Naive thymus-derived CD8-positive, alpha-beta T cell (primary cell): ENCODE measurements around the gene PRKACA. TPM values are rescaled to one million over a fixed set of nuclear protein-coding genes. Genes with fewer than 3 reads are reported as not detected.
"Not testable (repeated sequence)": the region's sequence is repeated elsewhere in the genome, so short reads cannot be mapped to it uniquely, and the experiment has no call there.

Source experiments
- ATAC-seq, 2 donors: fragments of 150-1000 bp; cut with Tn5 transposase in 1 of 2; sonication (Bioruptor Pico), chemical (Tn5 transposase) in 1 of 2; 1 replicate in 1 of 2; 2 replicates in 1 of 2; pipeline ENCODE4 v1.10.0; 2021; ENCODE audit warnings: mild to moderate bottlenecking in 2 of 2, moderate library complexity in 2 of 2
- POLR2A ChIA-PET: fragments of 350-600 bp; sonication (Branson Sonifier 250); formaldehyde crosslinking; loops from one replicate; lab custom pipeline; 2021; ENCODE audit warnings: antibody characterized with exemption; lab: Charles Lee
- DNase-seq, 10 donors: peaks; one replicate each; pipeline versions ENCODE4 v3.0.0 to v3.0.0-alpha.2; 2020 to 2022
- H3K27ac Mint-ChIP-seq, 10 donors: one replicate each; pipeline ENCODE4 v1.8.0; 2020 to 2022; ENCODE audit warnings: mild to moderate bottlenecking in 10 of 10, mixed read lengths in 10 of 10, moderate library complexity in 4 of 10, inconsistent platforms in 1 of 10
- H3K27me3 Mint-ChIP-seq, 5 donors: one replicate each; pipeline ENCODE4 v1.8.0; 2021 to 2022; ENCODE audit warnings: mixed read lengths in 5 of 5
- H3K36me3 Mint-ChIP-seq, 3 donors: one replicate each; pipeline ENCODE4 v1.8.0; 2020 to 2022; ENCODE audit warnings: mixed read lengths in 3 of 3, mild to moderate bottlenecking in 2 of 3, inconsistent platforms in 1 of 3
- H3K4me1 Mint-ChIP-seq, 4 donors: one replicate each; pipeline ENCODE4 v1.8.0; 2021 to 2022; ENCODE audit warnings: mixed read lengths in 4 of 4
- H3K4me3 Mint-ChIP-seq, 10 donors: one replicate each; pipeline ENCODE4 v1.8.0; 2020 to 2022; ENCODE audit warnings: mild to moderate bottlenecking in 10 of 10, mixed read lengths in 10 of 10, moderate library complexity in 6 of 10, inconsistent platforms in 1 of 10
- H3K9me3 Mint-ChIP-seq, 9 donors: one replicate each; pipeline ENCODE4 v1.8.0; 2020 to 2022; ENCODE audit warnings: mixed read lengths in 9 of 9, mild to moderate bottlenecking in 3 of 9, inconsistent platforms in 1 of 9, moderate library complexity in 1 of 9
- polyA plus RNA-seq, 3 donors: library from polyadenylated mRNA; unstranded; fragments of 300-500 nt; fragmentation: Illumina TruSeq; gene quantifications; one replicate each; pipeline ENCODE4 v1.2.3, GENCODE V29; 2021
- total RNA-seq, 8 experiments: library from RNA in 2 of 8; stranded (reverse) in 2 of 8; gene quantifications; one replicate each; pipeline ENCODE4 v1.2.3 and lab custom pipeline; 2021 to 2026

PRKACA gene
- total and polyA plus RNA-seq, 5 experiments from 2014 or later: 1.1 to 56.8 (median 1.8) TPM

GRCh38 chr19:14058182-14059092 is 59.1 kb downstream of the PRKACA start:
- H3K27me3 Mint-ChIP-seq: peaks cover 18 to 43% (median 24%) of the 10 kb centered on the region in 5 donors
- DNase-seq (no peak), ATAC-seq (peak in 1 of 2 donors; percentile 62)
- POLR2A ChIA-PET: interaction anchor here (0.5 to 1.5 kb wide), 4 partner anchors 11 to 88 kb away, joined by 3 to 5 read pairs (median 4); no protein-coding TSS in a partner anchor
- peak overlapping the region; percentile 27 to 83 (median 60) for H3K4me3 Mint-ChIP-seq
- H3K36me3 Mint-ChIP-seq: peaks cover 0 to 12% (median 0%) of the 10 kb centered on the region in 3 donors
- no peaks in the 10 kb centered on the region for H3K9me3 Mint-ChIP-seq
- peak overlapping the region in 3 of 10 donors; percentile 13 to 69 (median 27) for H3K27ac Mint-ChIP-seq
- peaks cover 10 to 28% (median 20%) of the 10 kb centered on the region in 4 donors for H3K4me1 Mint-ChIP-seq

DNA sequence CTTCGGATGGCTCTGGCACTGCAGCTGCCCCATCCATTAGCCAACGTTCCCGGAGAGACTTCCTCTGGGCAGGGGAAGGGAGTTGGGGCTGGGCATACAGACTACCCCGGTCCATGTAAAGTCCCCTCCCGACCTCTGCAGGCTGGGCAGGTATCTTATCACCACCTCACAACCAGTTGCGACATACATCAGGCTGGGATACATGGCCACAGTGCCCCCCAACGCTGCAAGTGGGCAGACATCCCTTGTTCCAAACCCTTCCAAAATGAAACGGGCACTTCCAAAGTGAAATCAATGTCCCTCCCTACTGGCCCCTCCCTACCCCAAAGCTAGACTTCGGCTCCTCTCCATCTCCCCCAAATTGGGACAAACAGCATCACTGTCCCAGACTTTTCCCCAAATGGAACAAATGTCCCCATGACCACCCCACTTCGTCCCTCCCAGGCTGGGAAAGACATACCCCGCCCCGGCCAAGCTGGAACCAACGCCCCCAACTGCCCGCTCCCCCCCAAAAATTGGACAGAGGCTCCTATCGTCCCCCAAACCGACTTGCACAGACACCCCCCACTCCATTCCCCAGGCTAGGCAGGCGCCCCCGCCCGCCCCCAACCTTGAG is 60.7 kb downstream of the PRKACA start:
- DNase-seq (no peak), ATAC-seq (no peak)
- H3K36me3 Mint-ChIP-seq: peaks cover 0 to 27% (median 12%) of the 10 kb centered on the region in 3 donors
- POLR2A ChIA-PET: interaction anchor here (0.8 to 1.1 kb wide), 2 partner anchors 12 to 26 kb away, joined by 3 to 4 read pairs; partner anchors contain the start of gene IL27RA
- peak overlapping the region; percentile 14 to 69 (median 51) for H3K4me3 Mint-ChIP-seq
- peaks cover 18 to 43% (median 24%) of the 10 kb centered on the region in 5 donors for H3K27me3 Mint-ChIP-seq
- H3K27ac Mint-ChIP-seq: peak overlapping the region in 1 of 10 donors; percentile 68
- peaks cover 0 to 2% (median 0%) of the 10 kb centered on the region in 9 donors for H3K9me3 Mint-ChIP-seq
- H3K4me1 Mint-ChIP-seq: peaks cover 10 to 28% (median 20%) of the 10 kb centered on the region in 4 donors

DNA sequence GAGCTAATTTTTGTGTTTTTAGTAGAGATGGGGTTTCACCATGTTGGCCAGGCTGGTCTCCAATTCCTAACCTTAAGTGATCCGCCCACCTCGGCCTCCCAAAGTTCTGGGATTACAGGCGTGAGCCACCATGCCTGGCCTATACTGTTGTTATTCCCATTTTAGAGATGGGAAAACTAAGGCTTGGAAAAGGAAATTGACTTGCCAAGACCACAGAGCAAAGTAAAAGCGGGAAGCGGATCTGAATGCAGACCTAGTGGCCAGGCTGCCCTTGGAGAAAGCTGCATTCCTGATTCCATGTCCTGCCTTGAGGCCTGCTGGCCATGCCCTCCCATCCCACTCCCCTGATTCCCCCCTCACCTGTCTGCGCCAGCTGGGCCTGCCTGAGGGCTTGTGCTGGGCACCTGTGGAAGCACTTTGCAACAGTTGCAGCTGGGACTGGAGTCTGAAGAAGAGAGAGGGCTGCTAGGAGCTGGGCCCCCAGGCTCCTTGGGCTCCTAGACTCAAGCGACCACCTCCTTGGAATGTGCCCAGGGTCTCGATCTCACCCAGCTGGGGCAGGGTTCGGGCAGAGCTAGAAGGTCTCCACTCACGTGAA is 61.4 kb downstream of the PRKACA start:
- H3K36me3 Mint-ChIP-seq: peaks cover 0 to 30% (median 16%) of the 10 kb centered on the region in 3 donors
- POLR2A ChIA-PET: interaction anchor here (0.7 to 1.1 kb wide), 2 partner anchors 10 to 25 kb away, joined by 3 to 4 read pairs; partner anchors contain the start of gene IL27RA

GRCh38 chr19:14055396-14055795 is 62.2 kb downstream of the PRKACA start:
- Mint-ChIP-seq H3K4me1 (peaks cover 10 to 28% (median 20%) of the 10 kb centered on the region in 4 donors), H3K9me3 (peaks cover 0 to 2% (median 0%) of the 10 kb centered on the region in 9 donors), H3K4me3 (no peak overlapping the region), H3K27me3 (peaks cover 14 to 30% (median 18%) of the 10 kb centered on the region in 5 donors), H3K36me3 (peaks cover 0 to 38% (median 17%) of the 10 kb centered on the region in 3 donors), H3K27ac (peak overlapping the region in 3 of 10 donors; percentile 26 to 68 (median 37))
- POLR2A ChIA-PET: interaction anchor here (0.7 kb wide), 1 partner anchor 10 kb away, joined by 3 read pairs; no protein-coding TSS in a partner anchor
- DNase-seq: no peak
- ATAC-seq: no peak

More for the DNA sequence above, 61.4 kb downstream of the PRKACA start:
- peaks cover 16 to 38% (median 21%) of the 10 kb centered on the region in 5 donors for H3K27me3 Mint-ChIP-seq
- peak overlapping the region in 1 of 10 donors; percentile 3 for H3K4me3 Mint-ChIP-seq
- H3K4me1 Mint-ChIP-seq: peaks cover 10 to 28% (median 20%) of the 10 kb centered on the region in 4 donors
- H3K9me3 Mint-ChIP-seq: peaks cover 0 to 2% (median 0%) of the 10 kb centered on the region in 9 donors
- DNase-seq: no peak
- H3K27ac Mint-ChIP-seq: no peak overlapping the region
- no peak for ATAC-seq

GRCh38 chr19:14054721-14055120 is 62.8 kb downstream of the PRKACA start:
- DNase-seq (no peak), ATAC-seq (peak in 1 of 2 donors; percentile 11)
- Mint-ChIP-seq H3K9me3 (peaks cover 0 to 2% (median 0%) of the 10 kb centered on the region in 9 donors), H3K4me1 (peaks cover 10 to 27% (median 19%) of the 10 kb centered on the region in 4 donors), H3K27me3 (peaks cover 9 to 24% (median 16%) of the 10 kb centered on the region in 5 donors), H3K36me3 (peaks cover 0 to 45% (median 19%) of the 10 kb centered on the region in 3 donors), H3K27ac (no peak overlapping the region), H3K4me3 (no peak overlapping the region)
- POLR2A ChIA-PET: interaction anchor here (0.6 to 0.8 kb wide), 2 partner anchors 176 to 260 kb away, joined by 3 read pairs; partner anchors contain the start of gene ZSWIM4

GRCh38 chr19:14054099-14054498 is 63.5 kb downstream of the PRKACA start:
- ATAC-seq (no peak), DNase-seq (no peak)
- Mint-ChIP-seq H3K36me3 (peaks cover 0 to 50% (median 19%) of the 10 kb centered on the region in 3 donors), H3K27ac (peak overlapping the region in 7 of 10 donors; percentile 40 to 84 (median 60)), H3K9me3 (peaks cover 0 to 2% (median 0%) of the 10 kb centered on the region in 9 donors), H3K4me1 (peaks cover 10 to 25% (median 19%) of the 10 kb centered on the region in 4 donors), H3K27me3 (peaks cover 9 to 20% (median 12%) of the 10 kb centered on the region in 5 donors), H3K4me3 (no peak overlapping the region)
- POLR2A ChIA-PET: interaction anchor here (0.8 kb wide), 1 partner anchor 259 kb away, joined by 3 read pairs; the partner anchor contains the start of gene ZSWIM4

DNA sequence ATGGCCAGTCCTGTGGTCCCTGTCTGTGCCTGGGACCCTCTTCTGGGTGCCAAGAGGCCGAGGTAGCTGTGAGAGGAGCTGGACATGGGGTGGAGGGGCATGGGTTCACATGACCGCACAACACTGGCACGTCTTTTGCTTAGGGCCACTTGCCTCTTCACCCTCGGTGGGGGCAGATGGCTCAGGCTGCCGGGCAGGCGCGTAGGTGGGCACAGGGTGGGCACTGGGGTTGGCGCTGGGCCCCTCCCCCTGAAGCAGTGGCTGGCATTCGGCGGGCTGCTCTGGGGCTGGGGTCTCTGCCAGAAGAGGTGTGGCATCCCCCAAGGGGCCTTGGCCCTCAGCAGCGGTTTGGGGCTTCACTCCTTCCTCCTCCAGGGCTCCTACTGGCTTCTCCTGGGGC is 64.1 kb downstream of the PRKACA start:
- POLR2A ChIA-PET: interaction anchor here (1.2 to 2.0 kb wide), 4 partner anchors 11 to 182 kb away, joined by 3 to 5 read pairs (median 3); partner anchors contain the start of genes IL27RA and RFX1
- peaks cover 0 to 55% (median 22%) of the 10 kb centered on the region in 3 donors for H3K36me3 Mint-ChIP-seq
- no peak for ATAC-seq
- no peak for DNase-seq
- H3K27me3 Mint-ChIP-seq: peaks cover 3 to 14% (median 8%) of the 10 kb centered on the region in 5 donors
- H3K4me1 Mint-ChIP-seq: peaks cover 5 to 21% (median 15%) of the 10 kb centered on the region in 4 donors
- peak overlapping the region in 1 of 10 donors; percentile 55 for H3K4me3 Mint-ChIP-seq
- peaks cover 0 to 2% (median 0%) of the 10 kb centered on the region in 9 donors for H3K9me3 Mint-ChIP-seq
- peak overlapping the region in 5 of 10 donors; percentile 40 to 75 (median 44) for H3K27ac Mint-ChIP-seq

- H3K9me3 Mint-ChIP-seq: peaks cover 0 to 2% (median 0%) of the 10 kb centered on the region in 9 donors
- H3K27me3 Mint-ChIP-seq: peaks cover 0 to 9% (median 3%) of the 10 kb centered on the region in 5 donors
- peak overlapping the region in 1 of 10 donors; percentile 55 for H3K4me3 Mint-ChIP-seq
- POLR2A ChIA-PET: interaction anchor here (1.2 to 2.0 kb wide), 4 partner anchors 11 to 182 kb away, joined by 3 to 5 read pairs (median 3); partner anchors contain the start of genes IL27RA and RFX1
- peak overlapping the region in 3 of 10 donors; percentile 37 to 85 (median 47) for H3K27ac Mint-ChIP-seq
- peaks cover 0 to 59% (median 25%) of the 10 kb centered on the region in 3 donors for H3K36me3 Mint-ChIP-seq
- DNase-seq (no peak), ATAC-seq (no peak)
- H3K4me1 Mint-ChIP-seq: peaks cover 4 to 18% (median 12%) of the 10 kb centered on the region in 4 donors
Observed at GRCh38 chr19:14053032-14053431, 64.5 kb downstream of the PRKACA start.

- DNase-seq (no peak), ATAC-seq (no peak)
- Mint-ChIP-seq H3K9me3 (peaks cover 0 to 2% (median 0%) of the 10 kb centered on the region in 9 donors), H3K27ac (peak overlapping the region in 3 of 10 donors; percentile 43 to 88 (median 65)), H3K4me3 (no peak overlapping the region), H3K4me1 (peaks cover 4 to 14% (median 8%) of the 10 kb centered on the region in 4 donors), H3K27me3 (peaks cover 0 to 4% (median 0%) of the 10 kb centered on the region in 5 donors), H3K36me3 (peaks cover 0 to 64% (median 25%) of the 10 kb centered on the region in 3 donors)
- POLR2A ChIA-PET: interaction anchor here (0.7 to 2.0 kb wide), 5 partner anchors 10 to 181 kb away, joined by 3 to 5 read pairs (median 3); partner anchors contain the start of genes IL27RA and RFX1
Observed at GRCh38 chr19:14052470-14052869, 65.1 kb downstream of the PRKACA start.

GRCh38 chr19:14051980-14052379 is 65.6 kb downstream of the PRKACA start:
- peaks cover 0 to 3% (median 0%) of the 10 kb centered on the region in 5 donors for H3K27me3 Mint-ChIP-seq
- no peak for DNase-seq
- ATAC-seq: no peak
- H3K27ac Mint-ChIP-seq: peak overlapping the region in 2 of 10 donors; percentile 65 to 88
- peaks cover 3 to 12% (median 8%) of the 10 kb centered on the region in 4 donors for H3K4me1 Mint-ChIP-seq
- POLR2A ChIA-PET: interaction anchor here (0.7 to 2.0 kb wide), 2 partner anchors 19 to 20 kb away, joined by 3 to 5 read pairs; partner anchors contain the start of gene IL27RA
- H3K4me3 Mint-ChIP-seq: no peak overlapping the region
- peaks cover 0 to 68% (median 25%) of the 10 kb centered on the region in 3 donors for H3K36me3 Mint-ChIP-seq
- H3K9me3 Mint-ChIP-seq: peaks cover 0 to 2% (median 0%) of the 10 kb centered on the region in 9 donors

DNA sequence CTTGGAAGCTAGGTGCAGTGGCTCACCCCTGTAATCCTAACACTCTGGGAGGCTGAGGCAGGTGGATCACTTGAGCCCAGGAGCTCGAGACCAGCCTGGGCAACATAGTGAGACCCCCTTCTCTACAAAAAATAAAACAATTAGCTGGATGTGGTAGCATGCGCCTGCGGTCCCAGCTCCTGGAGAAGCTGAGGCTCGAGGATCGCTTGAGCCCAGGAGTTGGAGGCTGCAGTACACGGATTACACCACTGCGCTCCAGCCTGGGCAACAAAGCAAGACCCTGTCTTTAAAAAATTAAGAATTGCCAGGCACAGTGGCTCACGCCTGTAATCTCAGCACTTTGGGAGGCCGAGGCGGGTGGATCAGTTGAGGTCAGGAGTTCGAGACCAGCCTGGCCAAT is 66.6 kb downstream of the PRKACA start:
- POLR2A ChIA-PET, H3K9me3 Mint-ChIP-seq, H3K27me3 Mint-ChIP-seq: not testable (repeated sequence)

More for the DNA sequence above, 66.6 kb downstream of the PRKACA start:
- DNase-seq, H3K4me3 Mint-ChIP-seq, ATAC-seq, H3K27ac Mint-ChIP-seq: not testable (repeated sequence)
- Mint-ChIP-seq H3K4me1 (peaks cover 1 to 19% (median 9%) of the 10 kb centered on the region in 4 donors), H3K36me3 (peaks cover 0 to 77% (median 27%) of the 10 kb centered on the region in 3 donors)
